ENCODE data around the gene ADGRG1. TPM values are rescaled to one million over a fixed set of nuclear protein-coding genes. Genes with fewer than 3 reads are reported as not detected.

Gene ADGRG1
- 0.97 and 1.3 TPM in 2 replicates for total RNA-seq

DNA sequence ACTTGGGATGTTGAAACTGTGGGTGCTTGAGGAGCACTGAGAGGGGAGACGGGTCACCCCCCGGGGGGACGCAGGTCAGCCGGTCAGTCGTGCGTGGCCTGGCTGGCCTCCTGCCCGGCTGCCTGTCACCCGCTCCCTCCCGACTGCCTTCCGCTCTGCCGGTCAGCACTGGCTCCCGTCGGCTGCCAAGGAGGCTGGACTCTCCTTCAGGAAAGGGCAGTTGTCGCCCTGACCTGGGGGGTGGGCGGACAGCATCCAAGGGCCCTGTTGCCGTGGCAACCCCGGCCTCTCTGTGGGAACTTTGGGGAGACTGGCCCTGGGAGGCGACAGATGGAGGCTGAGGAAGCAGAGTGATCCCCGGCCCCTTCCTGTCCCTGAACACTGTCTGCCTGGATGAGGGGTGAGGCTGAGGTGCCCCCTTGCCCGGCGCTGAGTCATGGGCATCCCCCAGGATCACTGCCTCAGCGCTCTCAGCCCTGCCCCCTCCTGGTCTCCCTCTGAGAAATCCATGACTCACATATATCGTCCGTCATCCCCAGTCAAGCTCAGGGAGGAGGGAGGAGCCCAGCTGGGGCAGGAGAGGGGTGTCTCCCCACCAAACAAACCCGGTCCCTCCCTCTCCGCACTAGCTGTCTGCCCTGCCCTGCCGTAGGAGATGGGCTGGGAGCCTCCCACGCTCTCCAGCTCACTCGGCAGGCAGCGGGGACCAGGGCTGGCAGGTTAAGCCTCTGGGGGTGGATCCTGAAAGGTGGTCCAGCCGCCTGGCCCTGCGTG, at the start of gene ADGRG1:
ADGRG1 (plus strand) TSS at position 623 of the 774 bp plus-strand sequence. CDS start 21,658 bp downstream, outside the sequence.
- H3K4me3 ChIP-seq (ENCODE audit: low read depth, low read length): no peak within 1 kb of the TSS
- TF ChIP-seq, protein P1, sequence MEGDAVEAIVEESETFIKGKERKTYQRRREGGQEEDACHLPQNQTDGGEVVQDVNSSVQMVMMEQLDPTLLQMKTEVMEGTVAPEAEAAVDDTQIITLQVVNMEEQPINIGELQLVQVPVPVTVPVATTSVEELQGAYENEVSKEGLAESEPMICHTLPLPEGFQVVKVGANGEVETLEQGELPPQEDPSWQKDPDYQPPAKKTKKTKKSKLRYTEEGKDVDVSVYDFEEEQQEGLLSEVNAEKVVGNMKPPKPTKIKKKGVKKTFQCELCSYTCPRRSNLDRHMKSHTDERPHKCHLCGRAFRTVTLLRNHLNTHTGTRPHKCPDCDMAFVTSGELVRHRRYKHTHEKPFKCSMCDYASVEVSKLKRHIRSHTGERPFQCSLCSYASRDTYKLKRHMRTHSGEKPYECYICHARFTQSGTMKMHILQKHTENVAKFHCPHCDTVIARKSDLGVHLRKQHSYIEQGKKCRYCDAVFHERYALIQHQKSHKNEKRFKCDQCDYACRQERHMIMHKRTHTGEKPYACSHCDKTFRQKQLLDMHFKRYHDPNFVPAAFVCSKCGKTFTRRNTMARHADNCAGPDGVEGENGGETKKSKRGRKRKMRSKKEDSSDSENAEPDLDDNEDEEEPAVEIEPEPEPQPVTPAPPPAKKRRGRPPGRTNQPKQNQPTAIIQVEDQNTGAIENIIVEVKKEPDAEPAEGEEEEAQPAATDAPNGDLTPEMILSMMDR (IDR thresholded peaks at IDR 0.05; ENCODE audit: insufficient read depth, low read depth, low read length): peak; percentile 7
- DNase-seq (ENCODE audit: low read depth): peak; percentile 87

DNA sequence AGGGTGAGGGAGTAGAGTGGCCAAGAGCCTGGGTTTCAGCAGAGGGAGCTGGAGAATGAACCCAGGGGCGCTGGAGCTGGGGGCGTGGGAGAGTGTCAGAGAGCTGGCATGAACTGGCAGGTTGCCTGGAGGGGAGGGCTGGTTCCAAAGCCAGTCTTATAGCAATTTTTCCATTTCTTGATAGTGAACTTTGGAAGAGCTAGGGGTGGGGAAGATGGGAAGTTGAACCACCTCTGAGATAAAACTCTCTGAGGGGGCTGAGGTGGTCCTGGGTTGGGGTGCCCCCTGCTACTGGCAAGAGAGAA, 49.1 kb upstream of the ADGRG1 start:
- TF ChIP-seq, protein P1 (IDR thresholded peaks at IDR 0.05; ENCODE audit: insufficient read depth, low read depth, low read length): no peak
- H3K4me3 ChIP-seq (ENCODE audit: low read depth, low read length): no peak overlapping the region
- DNase-seq (ENCODE audit: low read depth): no peak

DNA sequence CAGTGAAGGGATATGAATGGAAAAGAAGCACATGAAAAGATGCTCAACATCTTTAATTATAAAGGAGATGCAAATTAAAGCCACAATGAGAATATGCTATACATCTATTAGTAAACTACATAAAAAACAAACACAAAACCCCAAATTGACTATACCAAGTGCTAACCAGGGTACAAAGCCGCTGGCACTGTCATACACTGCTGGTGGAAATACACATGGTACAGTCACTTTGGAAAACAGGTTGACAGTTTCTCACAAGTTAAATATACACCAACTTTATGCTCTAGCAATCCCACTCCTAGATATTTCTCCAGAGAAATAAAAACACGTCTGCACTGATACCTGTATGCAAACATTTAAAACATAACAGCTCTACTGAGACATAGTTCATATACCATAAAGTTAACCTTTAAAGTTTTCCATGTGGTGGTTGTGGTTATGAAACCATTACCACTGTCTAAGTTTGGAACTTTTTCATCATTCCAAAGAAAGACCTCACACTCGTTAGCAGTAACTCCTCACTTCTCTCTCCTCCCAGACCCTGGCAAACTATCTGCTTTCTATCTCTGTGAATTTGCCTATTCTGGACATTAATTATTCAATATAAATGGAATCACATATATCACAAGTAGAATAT, 43.3 kb upstream of the ADGRG1 start:
- DNase-seq (ENCODE audit: low read depth): no peak
- TF ChIP-seq, protein P1 (IDR thresholded peaks at IDR 0.05; ENCODE audit: insufficient read depth, low read depth, low read length): no peak
- no peak overlapping the region for H3K4me3 ChIP-seq (ENCODE audit: low read depth, low read length)

DNA sequence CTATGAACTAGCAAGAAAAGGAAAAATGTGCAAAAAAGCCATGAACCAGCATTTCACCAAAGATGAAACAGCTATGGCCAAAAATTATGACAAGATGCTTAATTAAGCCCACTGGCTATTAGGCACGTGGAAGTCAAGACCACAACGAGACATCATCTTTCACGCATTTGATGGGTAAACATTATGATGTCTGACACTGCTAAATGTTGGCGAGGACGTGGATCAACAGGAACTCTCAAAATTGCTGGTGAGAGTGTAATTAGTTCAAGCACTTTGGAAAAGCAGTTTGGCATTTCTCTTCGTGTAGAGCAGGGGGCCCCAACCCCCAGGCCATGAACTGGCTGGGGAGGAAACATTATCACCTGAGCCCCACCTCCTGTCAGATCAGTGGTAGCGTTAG, 39.6 kb upstream of the ADGRG1 start:
- DNase-seq (ENCODE audit: low read depth): no peak
- H3K4me3 ChIP-seq (ENCODE audit: low read depth, low read length): no peak overlapping the region
- TF ChIP-seq, protein P1 (IDR thresholded peaks at IDR 0.05; ENCODE audit: insufficient read depth, low read depth, low read length): no peak

DNA sequence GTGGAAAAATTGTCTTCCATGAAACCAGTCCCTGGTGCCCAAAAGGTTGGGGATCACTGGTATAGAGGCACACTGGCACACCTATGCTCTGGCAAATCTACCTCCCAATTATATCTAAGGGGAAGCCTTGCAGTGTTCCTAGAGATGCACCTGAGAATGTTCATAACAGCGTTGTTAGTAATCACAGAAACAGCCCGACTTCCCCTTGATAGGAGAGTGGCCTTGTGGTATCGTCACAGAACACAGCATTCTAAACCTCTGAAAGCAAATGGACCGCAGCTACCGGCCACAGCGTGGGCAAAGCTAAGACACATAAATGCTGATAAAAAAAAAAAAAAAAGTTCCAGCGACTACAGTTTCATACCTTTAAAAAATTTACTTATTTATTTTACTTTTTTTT, 39.1 kb upstream of the ADGRG1 start:
- H3K4me3 ChIP-seq (ENCODE audit: low read depth, low read length): no peak overlapping the region
- DNase-seq (ENCODE audit: low read depth): no peak
- TF ChIP-seq, protein P1 (IDR thresholded peaks at IDR 0.05; ENCODE audit: insufficient read depth, low read depth, low read length): no peak

GRCh38 chr16:57590654-57591085, 37.8 kb upstream of the ADGRG1 start:
- TF ChIP-seq, protein P1 (IDR thresholded peaks at IDR 0.05; ENCODE audit: insufficient read depth, low read depth, low read length): no peak
- peak; percentile 68 for DNase-seq (ENCODE audit: low read depth)
- H3K4me3 ChIP-seq (ENCODE audit: low read depth, low read length): no peak overlapping the region

All from fibroblast of villous mesenchyme (primary cell).